Myocyte (in vitro differentiated cells): ENCODE results near the gene LRRC73. TPM values are rescaled to one million over a fixed set of nuclear protein-coding genes. Genes with fewer than 3 reads are reported as not detected.
"Not testable (repeated sequence)": the region's sequence is repeated elsewhere in the genome, so short reads cannot be mapped to it uniquely, and the experiment has no call there.

Experiments used
- DNase-seq: peaks from one replicate; pipeline ENCODE4 v3.0.0-alpha.2; 2012; ENCODE audit warnings: low read depth
- total RNA-seq: library from RNA; depleted of rRNA; stranded (reverse); fragments of >200 nt; gene quantifications from 2 replicates; pipeline ENCODE4 v1.2.3, GENCODE V29; 2014

Gene LRRC73
- total RNA-seq, 1 donor from 2014 or later, result 1.6 TPM

DNA sequence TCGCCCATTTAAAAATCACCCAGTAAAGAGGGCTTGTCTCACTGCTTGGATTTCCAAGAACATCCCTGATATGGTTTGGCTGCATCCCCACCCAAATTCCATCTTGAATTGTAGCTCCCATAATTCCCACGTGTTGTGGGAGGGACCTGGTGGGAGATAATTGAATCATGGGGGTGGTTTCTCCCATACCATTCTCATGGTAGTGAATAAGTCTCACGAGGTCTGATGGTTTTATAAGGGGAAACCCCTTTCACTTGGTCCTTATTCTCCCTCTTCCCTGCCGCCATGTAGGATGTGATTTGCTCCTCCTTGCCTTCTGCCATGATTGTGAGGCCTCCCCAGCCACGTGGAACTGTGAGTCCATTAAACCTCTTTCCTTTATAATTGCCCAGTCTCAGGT, 42.9 kb downstream of the LRRC73 start:
- DNase-seq, result not testable (repeated sequence)

DNA sequence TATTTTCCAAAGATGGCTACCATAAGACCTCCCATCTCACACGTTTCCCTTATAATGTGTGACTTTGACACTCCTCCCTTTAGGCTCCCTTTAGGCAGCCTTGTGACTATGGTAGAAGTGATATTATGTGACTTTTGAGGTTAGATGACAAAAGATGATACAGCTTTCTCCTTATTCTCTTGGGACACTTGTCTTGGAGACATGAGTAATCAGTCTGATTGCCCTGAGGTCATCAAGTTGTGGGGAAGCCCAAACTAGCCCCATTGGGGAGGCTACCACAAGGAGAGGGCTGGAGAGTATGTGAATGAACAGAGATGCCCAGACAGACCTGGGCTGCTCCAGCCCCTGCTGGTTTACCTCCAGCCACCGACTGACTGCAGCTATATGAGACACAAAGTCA, 44.2 kb downstream of the LRRC73 start:
- no peak for DNase-seq

DNA sequence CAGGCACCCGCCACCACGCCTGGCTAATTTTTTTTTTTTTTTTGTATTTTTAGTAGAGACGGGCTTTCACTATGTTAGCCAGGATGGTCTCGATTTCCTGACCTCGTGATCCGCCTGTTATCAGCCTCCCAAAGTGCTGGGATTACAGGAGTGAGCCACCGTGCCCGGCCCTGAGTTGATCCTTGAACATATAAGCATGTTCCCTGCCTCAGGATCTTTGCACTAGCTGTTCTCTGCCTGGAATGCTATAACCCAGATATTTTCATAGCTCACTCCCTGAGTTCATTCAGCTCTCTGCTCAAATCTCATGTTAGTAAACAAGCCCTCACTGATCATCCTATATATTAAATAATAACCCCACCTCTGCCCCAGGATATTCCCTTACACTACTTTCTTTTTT, 45.8 kb downstream of the LRRC73 start:
- no peak for DNase-seq

DNA sequence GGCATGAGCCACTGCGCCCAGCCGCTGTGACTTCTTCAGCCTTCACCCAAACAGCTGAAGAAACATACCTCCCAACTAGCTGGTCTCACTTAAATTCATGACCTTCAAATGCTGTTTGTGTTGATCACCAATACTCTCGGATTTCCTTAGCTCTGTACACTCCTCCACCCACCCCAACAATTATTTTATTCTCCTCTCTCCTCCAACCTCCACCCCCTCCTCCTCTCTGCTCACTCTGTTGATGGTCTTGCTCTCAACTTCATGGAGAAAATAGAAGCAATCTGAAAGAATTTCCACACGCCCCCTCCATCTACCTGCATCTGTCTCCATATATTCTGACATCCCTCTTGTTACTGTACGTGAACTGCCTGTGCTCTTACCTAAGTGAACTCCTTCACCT, 48.2 kb downstream of the LRRC73 start:
- no peak for DNase-seq

DNA sequence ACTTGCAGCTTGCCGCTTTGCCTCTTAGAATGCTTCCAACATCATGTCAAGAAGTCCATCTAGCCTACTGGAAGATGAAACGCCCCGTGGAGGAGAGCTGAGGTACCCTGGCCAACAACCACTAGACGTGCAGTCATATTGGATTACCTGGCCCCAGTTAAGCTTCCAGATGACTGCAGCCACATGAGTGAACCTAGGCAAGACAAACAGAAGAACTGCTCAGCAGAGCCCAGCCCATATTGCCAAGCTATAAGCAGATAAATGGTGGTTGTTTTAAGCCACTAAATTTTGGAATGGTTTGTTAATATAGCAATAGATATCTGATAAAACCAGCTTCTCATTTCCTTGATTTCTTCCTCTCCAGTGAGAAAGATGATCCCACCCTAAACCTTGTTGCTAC, 50.1 kb downstream of the LRRC73 start:
- DNase-seq, result no peak

DNA sequence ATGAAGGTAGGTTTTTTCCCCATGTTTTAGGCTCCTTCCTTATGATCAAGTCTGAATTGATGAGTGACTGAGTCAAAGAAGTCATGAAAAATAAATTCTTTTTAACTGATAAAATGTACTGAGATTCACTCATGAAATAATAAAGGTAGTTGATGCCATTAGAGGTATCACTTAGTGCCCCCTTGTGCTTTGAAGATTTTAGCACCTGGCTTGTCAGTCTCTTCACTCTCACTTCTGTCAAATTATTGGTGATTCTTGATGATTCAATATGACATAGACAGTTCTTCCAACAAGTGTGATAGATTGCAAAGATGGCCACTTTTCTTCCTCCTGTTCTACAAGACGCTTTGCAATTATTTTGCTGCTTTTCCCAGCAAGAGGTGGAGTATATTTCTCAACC, 50.6 kb downstream of the LRRC73 start:
- DNase-seq, result no peak

DNA sequence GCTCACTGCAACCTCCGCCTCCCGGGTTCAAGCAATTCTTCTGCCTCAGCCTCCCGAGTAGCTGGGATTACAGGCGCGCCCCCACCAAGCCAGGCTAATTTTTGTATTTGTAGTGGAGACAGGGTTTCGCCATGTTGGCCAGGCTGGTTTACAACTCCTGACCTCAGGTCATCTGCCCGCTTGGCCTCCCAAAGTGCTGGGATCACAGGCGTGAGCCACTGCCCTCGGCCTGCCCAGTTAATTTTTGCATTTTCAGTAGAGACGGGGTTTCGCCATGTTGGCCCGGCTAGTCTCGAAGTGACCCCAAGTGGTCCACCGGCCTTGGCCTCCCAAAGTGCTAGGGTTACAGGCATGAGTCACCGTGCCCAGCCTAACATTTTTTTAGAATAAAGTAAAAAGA, 52.0 kb downstream of the LRRC73 start:
- not testable (repeated sequence) for DNase-seq

DNA sequence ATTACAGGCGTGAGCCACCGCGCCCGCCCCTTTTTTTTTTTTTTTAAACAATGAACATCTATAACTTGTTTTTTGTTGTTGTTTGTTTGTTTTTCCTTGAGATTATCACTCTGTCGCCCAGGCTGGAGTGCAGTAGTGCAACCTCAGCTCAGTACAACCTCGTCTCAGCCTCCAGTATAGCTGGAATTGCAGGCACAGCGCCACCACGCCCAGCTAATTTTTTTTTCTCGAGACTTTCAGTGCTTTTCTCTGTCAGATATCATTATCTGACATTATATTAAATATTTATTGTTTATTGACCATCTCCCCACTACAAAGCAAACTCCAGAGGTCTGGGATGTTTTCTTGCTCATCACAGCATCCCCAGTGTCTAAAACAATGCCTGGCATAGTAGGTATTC, 52.5 kb downstream of the LRRC73 start:
- no peak for DNase-seq

Other genes starting within 250 kb of the LRRC73 start
- not detected in 2 replicates for gene SLC22A7, start 212.1 kb downstream of the LRRC73 start, total RNA-seq
- gene CRIP3, start 201.5 kb downstream of the LRRC73 start, total RNA-seq, result 0.78 TPM in 1 of 2 replicates, not detected in the other
- gene ZNF318, start 140.7 kb downstream of the LRRC73 start, total RNA-seq, result 14.4 and 14.9 TPM in 2 replicates
- gene ABCC10, start 82.8 kb downstream of the LRRC73 start, total RNA-seq, result 10.5 and 11.6 TPM in 2 replicates
- 3.3 and 6.2 TPM in 2 replicates for gene DLK2, start 54.8 kb downstream of the LRRC73 start, total RNA-seq
- 26.7 and 39.6 TPM in 2 replicates for gene TJAP1, start 32.8 kb downstream of the LRRC73 start, total RNA-seq
- 199 and 250 TPM in 2 replicates for gene YIPF3, start 6.6 kb upstream of the LRRC73 start, total RNA-seq
- gene POLR1C, start 6.7 kb upstream of the LRRC73 start, total RNA-seq, result 23.5 and 26.5 TPM in 2 replicates
- 33.4 and 34.1 TPM in 2 replicates for gene XPO5, start 65.7 kb upstream of the LRRC73 start, total RNA-seq
- gene POLH, start 65.8 kb upstream of the LRRC73 start, total RNA-seq, result 21.8 and 26.7 TPM in 2 replicates
- 33.6 and 35.9 TPM in 2 replicates for gene GTPBP2, start 118.9 kb upstream of the LRRC73 start, total RNA-seq
- 18.1 and 35.3 TPM in 2 replicates for gene MAD2L1BP, start 125.5 kb upstream of the LRRC73 start, total RNA-seq
- not detected in 2 replicates for gene RSPH9, start 134.7 kb upstream of the LRRC73 start, total RNA-seq
- 33.5 and 38.8 TPM in 2 replicates for gene MRPS18A, start 177.4 kb upstream of the LRRC73 start, total RNA-seq